Loucy (cell line): Measurements from ENCODE around the gene NAALADL2.

Experiments
- H2AFZ ChIP-seq: fragments of 200-600 bp; sonication (generic); 2 replicates; pipeline ENCODE4 v1.6.0; 2016; ENCODE audit warnings: antibody characterized with exemption, mild to moderate bottlenecking, low read length, moderate library complexity
- H3F3A ChIP-seq: fragments of 200-600 bp; 2 replicates; pipeline ENCODE4 v1.6.0; 2016; ENCODE audit warnings: antibody characterized with exemption, low read depth, mild to moderate bottlenecking
- H3K27me3 ChIP-seq: fragments of 200-600 bp; sonication (generic); 2 replicates; pipeline ENCODE4 v1.6.1; 2014; ENCODE audit warnings: low read length, mild to moderate bottlenecking; ENCODE audit not compliant: insufficient read depth, poor library complexity, severe bottlenecking
- H3K36me3 ChIP-seq: fragments of 200-600 bp; sonication (generic); 2 replicates; pipeline ENCODE4 v1.6.1; 2016; ENCODE audit warnings: low read length; ENCODE audit not compliant: insufficient read depth
- H3K4me1 ChIP-seq: fragments of 200-600 bp; sonication (generic); 2 replicates; pipeline ENCODE4 v1.5.1; 2014; ENCODE audit warnings: low read length, mild to moderate bottlenecking; ENCODE audit not compliant: insufficient read depth, poor library complexity, severe bottlenecking
- H3K4me2 ChIP-seq: fragments of 200-600 bp; sonication (generic); 2 replicates; pipeline ENCODE4 v1.6.0; 2014; ENCODE audit warnings: antibody characterized with exemption, low read length, low read depth, mild to moderate bottlenecking; ENCODE audit not compliant: poor library complexity, severe bottlenecking
- H3K4me3 ChIP-seq: fragments of 200-600 bp; sonication (generic); 2 replicates; pipeline ENCODE4 v1.5.1; 2014; ENCODE audit warnings: low read length, mild to moderate bottlenecking, mixed read lengths; ENCODE audit not compliant: poor library complexity, severe bottlenecking
- H3K79me2 ChIP-seq: fragments of 200-600 bp; sonication (generic); 2 replicates; pipeline ENCODE4 v1.6.1; 2014; ENCODE audit warnings: low read length; ENCODE audit not compliant: insufficient read depth
- H3K9ac ChIP-seq: fragments of 200-600 bp; sonication (generic); 2 replicates; pipeline ENCODE4 v1.6.0; 2014; ENCODE audit warnings: mild to moderate bottlenecking, low read depth, low read length, moderate library complexity; ENCODE audit not compliant: poor library complexity, severe bottlenecking
- H3K9me2 ChIP-seq: fragments of 200-600 bp; sonication (generic); replicated peaks from 2 replicates; pipeline ENCODE4 v1.6.1; 2016; ENCODE audit warnings: low read depth, low read length, mixed read lengths
- H3K9me3 ChIP-seq: fragments of 200-600 bp; sonication (generic); 2 replicates; pipeline ENCODE4 v1.6.1; 2014; ENCODE audit warnings: mild to moderate bottlenecking, antibody characterized with exemption, low read length, low read depth; ENCODE audit not compliant: insufficient read depth
- H4K20me1 ChIP-seq: fragments of 200-600 bp; sonication (generic); 2 replicates; pipeline ENCODE4 v1.6.0; 2014; ENCODE audit warnings: antibody characterized with exemption, low read length, mild to moderate bottlenecking; ENCODE audit not compliant: insufficient read depth, poor library complexity, severe bottlenecking
- CTCF ChIP-seq: fragments of 200-600 bp; sonication (generic); conservative IDR thresholded peaks from 2 replicates; pipeline ENCODE4 v1.5.1; 2014; ENCODE audit warnings: mild to moderate bottlenecking, antibody characterized with exemption, low read length
- EZH2phosphoT487 ChIP-seq: fragments of 200-600 bp; IDR thresholded peaks from 2 replicates; pipeline ENCODE4 v1.6.1; 2018; ENCODE audit warnings: antibody characterized with exemption, mild to moderate bottlenecking, moderate library complexity, borderline replicate concordance

The NAALADL2 gene

GRCh38 chr3:174945951-174946350 is 86.8 kb downstream of the NAALADL2 start:
- Histone ChIP-seq H3K79me2 (no peaks in the 10 kb centered on the region), H3K9me2 (no peaks in the 10 kb centered on the region), H3K4me1 (no peaks in the 10 kb centered on the region), H3F3A (no peaks in the 10 kb centered on the region), H4K20me1 (no peaks in the 10 kb centered on the region), H3K9ac (no peak overlapping the region), H3K27me3 (no peaks in the 10 kb centered on the region), H3K36me3 (no peaks in the 10 kb centered on the region), H3K4me3 (no peak overlapping the region), H2AFZ (no peak overlapping the region), H3K4me2 (no peak overlapping the region), H3K9me3 (no peaks in the 10 kb centered on the region; the same call in 1 of the 2 replicates)
- TF ChIP-seq CTCF (no peak), EZH2phosphoT487 (no peak)

- H3K36me3 ChIP-seq, result no peaks in the 10 kb centered on the region
- H3K79me2 ChIP-seq, result no peaks in the 10 kb centered on the region
- H3K27me3 ChIP-seq, result no peaks in the 10 kb centered on the region
- no peak overlapping the region for H3K4me2 ChIP-seq
- no peak overlapping the region for H3K4me3 ChIP-seq
- H3K9me2 ChIP-seq, result no peaks in the 10 kb centered on the region
- H3F3A ChIP-seq, result no peaks in the 10 kb centered on the region
- H2AFZ ChIP-seq, result no peak overlapping the region
- no peak for TF ChIP-seq CTCF
- no peak for TF ChIP-seq EZH2phosphoT487
- H3K9me3 ChIP-seq, result no peaks in the 10 kb centered on the region
- no peak overlapping the region for H3K9ac ChIP-seq
- H3K4me1 ChIP-seq, result no peaks in the 10 kb centered on the region
- no peaks in the 10 kb centered on the region for H4K20me1 ChIP-seq
Measured at GRCh38 chr3:174949523-174949922, 90.4 kb downstream of the NAALADL2 start.

- Histone ChIP-seq H4K20me1 (no peaks in the 10 kb centered on the region), H3K4me2 (no peak overlapping the region), H3K27me3 (no peaks in the 10 kb centered on the region), H3K9ac (no peak overlapping the region), H2AFZ (no peak overlapping the region), H3K79me2 (no peaks in the 10 kb centered on the region), H3F3A (no peaks in the 10 kb centered on the region), H3K36me3 (no peaks in the 10 kb centered on the region), H3K9me2 (no peaks in the 10 kb centered on the region), H3K4me3 (no peak overlapping the region), H3K4me1 (no peaks in the 10 kb centered on the region), H3K9me3 (no peaks in the 10 kb centered on the region)
- TF ChIP-seq EZH2phosphoT487, result no peak
- no peak for TF ChIP-seq CTCF
Measured at GRCh38 chr3:174951034-174951433, 91.9 kb downstream of the NAALADL2 start.
